Measurements from ENCODE around the gene KIAA2012. TPM values are rescaled to one million over a fixed set of nuclear protein-coding genes. Genes with fewer than 3 reads are reported as not detected.
A peak's percentile ranks its signal among the peaks of the same experiment; 100 is the strongest.

Gene KIAA2012
- polyA plus RNA-seq (2012; ENCODE audit: missing spikeins) = not detected

DNA sequence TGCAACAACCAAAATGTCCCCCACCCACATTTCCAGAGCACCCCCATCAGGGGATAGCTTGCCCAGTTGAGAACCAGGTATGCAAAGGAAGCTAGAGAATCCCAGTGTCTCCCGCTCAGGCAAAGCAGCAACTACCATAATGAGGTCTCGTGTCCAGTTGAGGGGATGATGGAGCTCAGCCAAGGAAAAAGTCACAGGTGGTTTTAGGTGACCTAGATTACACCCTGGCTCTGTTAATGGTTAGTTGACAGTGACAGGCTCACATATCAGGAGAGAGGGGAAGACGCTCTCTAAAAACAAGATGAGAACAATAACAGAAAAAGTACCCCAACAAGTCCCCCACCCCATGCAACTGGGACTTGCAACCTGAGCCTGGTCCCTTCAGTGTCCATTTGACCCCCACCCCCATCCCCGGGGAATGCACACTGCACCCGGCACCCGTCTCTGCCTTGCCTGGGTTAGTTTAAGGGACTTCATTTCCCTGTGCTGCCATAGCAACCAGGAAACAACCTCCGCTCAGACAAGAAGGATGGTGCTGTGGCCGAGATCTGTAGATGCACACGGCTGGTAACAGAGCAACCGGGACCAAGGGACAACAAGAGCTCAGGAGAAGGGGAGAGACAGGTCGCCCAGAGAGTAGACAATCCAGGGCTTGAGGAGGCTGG is at the start of gene KIAA2012:
TSS of gene KIAA2012 (plus strand) at position 519 of the 665 bp plus-strand sequence. CDS start 373 bp downstream, outside the sequence.
- DNase-seq (ENCODE audit: insufficient read length) (no peak), FAIRE-seq (no peak)
- no peak for TF ChIP-seq POLR2A (IDR thresholded peaks at IDR 0.05; ENCODE audit: low read depth, low read length)
- no peak for TF ChIP-seq TAF1 (IDR thresholded peaks at IDR 0.05; ENCODE audit: borderline replicate concordance, low read depth, low read length)
- TF ChIP-seq POLR2AphosphoS5 (IDR thresholded peaks at IDR 0.05; ENCODE audit: low read depth, low read length) = no peak

- TF ChIP-seq POLR2A (IDR thresholded peaks at IDR 0.05; ENCODE audit: low read depth, low read length) = no peak
- no peak for TF ChIP-seq TAF1 (IDR thresholded peaks at IDR 0.05; ENCODE audit: borderline replicate concordance, low read depth, low read length)
- TF ChIP-seq POLR2AphosphoS5 (IDR thresholded peaks at IDR 0.05; ENCODE audit: low read depth, low read length) = no peak
Measured at GRCh38 chr2:202023904-202024266, 49.2 kb upstream of the KIAA2012 start.

DNA sequence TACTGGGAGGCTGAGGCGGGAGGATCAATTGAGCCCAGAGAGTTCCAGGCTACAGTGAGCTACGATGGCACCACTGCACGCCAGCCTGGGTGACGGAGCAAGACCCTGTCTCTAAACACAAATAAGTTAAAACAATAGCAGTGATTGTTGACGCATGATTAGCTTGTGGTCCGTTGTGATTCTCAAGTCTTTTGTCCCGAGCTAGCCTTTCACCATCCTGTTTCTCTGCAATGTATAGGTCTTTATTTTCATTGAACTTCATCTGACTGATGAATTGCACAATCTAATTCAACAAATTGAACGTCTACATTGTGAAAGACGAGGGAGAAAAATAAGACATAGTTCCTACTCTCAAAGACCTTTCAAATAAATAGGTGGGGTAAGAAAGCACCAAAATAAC is 48.2 kb upstream of the KIAA2012 start:
- TF ChIP-seq TAF1 (IDR thresholded peaks at IDR 0.05; ENCODE audit: borderline replicate concordance, low read depth, low read length) (no peak), POLR2A (IDR thresholded peaks at IDR 0.05; ENCODE audit: low read depth, low read length) (no peak), POLR2AphosphoS5 (IDR thresholded peaks at IDR 0.05; ENCODE audit: low read depth, low read length) (no peak)
- no peak for FAIRE-seq
- no peak for DNase-seq (ENCODE audit: insufficient read length)

More at GRCh38 chr2:202023904-202024266, 49.2 kb upstream of the KIAA2012 start:
- DNase-seq (ENCODE audit: insufficient read length) (no peak), FAIRE-seq (no peak)

GRCh38 chr2:202025816-202026215 is 47.2 kb upstream of the KIAA2012 start:
- FAIRE-seq = no peak
- DNase-seq (ENCODE audit: insufficient read length) = no peak
- TF ChIP-seq TAF1 (IDR thresholded peaks at IDR 0.05; ENCODE audit: borderline replicate concordance, low read depth, low read length) (no peak), POLR2AphosphoS5 (IDR thresholded peaks at IDR 0.05; ENCODE audit: low read depth, low read length) (no peak), POLR2A (IDR thresholded peaks at IDR 0.05; ENCODE audit: low read depth, low read length) (no peak)

GRCh38 chr2:202026507-202026906 is 46.5 kb upstream of the KIAA2012 start:
- DNase-seq (ENCODE audit: insufficient read length) = no peak
- no peak for FAIRE-seq
- TF ChIP-seq POLR2AphosphoS5 (IDR thresholded peaks at IDR 0.05; ENCODE audit: low read depth, low read length) (no peak), TAF1 (IDR thresholded peaks at IDR 0.05; ENCODE audit: borderline replicate concordance, low read depth, low read length) (no peak), POLR2A (IDR thresholded peaks at IDR 0.05; ENCODE audit: low read depth, low read length) (no peak)

- no peak for DNase-seq (ENCODE audit: insufficient read length)
- TF ChIP-seq POLR2AphosphoS5 (IDR thresholded peaks at IDR 0.05; ENCODE audit: low read depth, low read length) (no peak), TAF1 (IDR thresholded peaks at IDR 0.05; ENCODE audit: borderline replicate concordance, low read depth, low read length) (no peak), POLR2A (IDR thresholded peaks at IDR 0.05; ENCODE audit: low read depth, low read length) (no peak)
- FAIRE-seq = no peak
Measured at GRCh38 chr2:202030691-202031090, 42.4 kb upstream of the KIAA2012 start.

DNA sequence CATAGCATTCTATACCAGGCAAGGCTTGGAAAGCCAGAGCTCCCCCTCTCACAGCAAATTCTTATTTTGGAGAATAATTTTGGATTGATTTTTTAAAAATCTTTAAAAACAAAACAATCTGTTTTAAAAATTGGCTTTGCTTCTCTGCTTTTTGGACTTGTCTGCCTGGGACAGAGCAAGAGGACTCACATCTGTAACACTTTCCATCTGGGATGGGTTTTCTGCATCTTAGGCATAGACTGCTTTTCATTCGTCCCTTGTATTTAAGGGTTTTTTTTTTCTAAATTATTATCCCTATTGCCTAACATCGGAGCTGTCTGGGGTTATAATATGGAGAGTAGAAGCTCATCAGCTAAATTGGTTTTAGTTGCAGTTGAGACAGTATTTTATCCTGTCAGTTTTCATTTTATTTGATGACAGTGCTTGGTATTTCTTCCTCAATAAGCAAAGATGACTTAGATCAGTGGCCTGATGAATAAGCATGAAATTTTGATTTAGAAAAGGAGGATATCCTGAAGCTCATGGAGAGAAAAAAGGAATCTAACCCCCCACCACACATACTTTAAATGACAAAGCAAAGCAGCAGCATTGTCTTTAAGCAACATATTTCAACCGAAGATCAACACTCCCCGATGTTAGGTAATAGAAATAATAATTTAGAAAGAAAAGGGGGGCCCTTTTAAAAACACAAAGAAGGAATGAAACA is 41.7 kb upstream of the KIAA2012 start:
- FAIRE-seq (no peak), DNase-seq (ENCODE audit: insufficient read length) (no peak)
- TF ChIP-seq POLR2AphosphoS5 (IDR thresholded peaks at IDR 0.05; ENCODE audit: low read depth, low read length) (no peak), POLR2A (IDR thresholded peaks at IDR 0.05; ENCODE audit: low read depth, low read length) (no peak), TAF1 (IDR thresholded peaks at IDR 0.05; ENCODE audit: borderline replicate concordance, low read depth, low read length) (no peak)

- peak; percentile 33 for DNase-seq (ENCODE audit: insufficient read length)
- TF ChIP-seq POLR2AphosphoS5 (IDR thresholded peaks at IDR 0.05; ENCODE audit: low read depth, low read length) = no peak
- FAIRE-seq = no peak
Measured at GRCh38 chr2:202032846-202033316, 40.2 kb upstream of the KIAA2012 start.

- TF ChIP-seq TAF1 (IDR thresholded peaks at IDR 0.05; ENCODE audit: borderline replicate concordance, low read depth, low read length) (no peak), POLR2AphosphoS5 (IDR thresholded peaks at IDR 0.05; ENCODE audit: low read depth, low read length) (no peak), POLR2A (IDR thresholded peaks at IDR 0.05; ENCODE audit: low read depth, low read length) (no peak; the same call in 1 of the 2 replicates)
- DNase-seq (ENCODE audit: insufficient read length) = peak; percentile 84
- peak; percentile 81 for FAIRE-seq
Measured at GRCh38 chr2:202033317-202034248, 39.5 kb upstream of the KIAA2012 start, which contains the start of gene FZD7. FZD7 (plus strand) TSS chr2:202033855; CDS start chr2:202034648, 793 bp downstream.

DNA sequence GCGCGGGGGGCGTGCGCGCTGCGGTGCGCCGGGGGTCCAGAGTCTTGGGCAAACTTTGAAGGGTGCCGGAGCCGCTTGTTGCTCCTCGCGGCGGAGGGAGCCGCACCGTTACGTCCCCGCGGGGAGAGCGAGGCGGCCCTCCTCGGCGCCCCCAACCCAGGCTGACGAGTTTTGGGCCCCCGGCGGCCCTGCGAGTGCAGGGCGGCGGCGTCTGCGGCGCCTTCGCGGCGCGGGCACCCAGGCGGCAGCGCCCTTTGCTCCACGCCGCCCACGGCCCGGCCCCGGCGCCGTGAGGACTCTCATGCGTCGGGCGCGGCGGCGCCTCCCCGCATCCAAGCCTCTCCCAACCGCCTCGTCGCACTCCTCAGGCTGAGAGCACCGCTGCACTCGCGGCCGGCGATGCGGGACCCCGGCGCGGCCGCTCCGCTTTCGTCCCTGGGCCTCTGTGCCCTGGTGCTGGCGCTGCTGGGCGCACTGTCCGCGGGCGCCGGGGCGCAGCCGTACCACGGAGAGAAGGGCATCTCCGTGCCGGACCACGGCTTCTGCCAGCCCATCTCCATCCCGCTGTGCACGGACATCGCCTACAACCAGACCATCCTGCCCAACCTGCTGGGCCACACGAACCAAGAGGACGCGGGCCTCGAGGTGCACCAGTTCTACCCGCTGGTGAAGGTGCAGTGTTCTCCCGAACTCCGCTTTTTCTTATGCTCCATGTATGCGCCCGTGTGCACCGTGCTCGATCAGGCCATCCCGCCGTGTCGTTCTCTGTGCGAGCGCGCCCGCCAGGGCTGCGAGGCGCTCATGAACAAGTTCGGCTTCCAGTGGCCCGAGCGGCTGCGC is 38.6 kb upstream of the KIAA2012 start:
- TF ChIP-seq POLR2A (IDR thresholded peaks at IDR 0.05; ENCODE audit: low read depth, low read length) = no peak
- TF ChIP-seq POLR2AphosphoS5 (IDR thresholded peaks at IDR 0.05; ENCODE audit: low read depth, low read length) = no peak
- FAIRE-seq (peak; percentile 79), DNase-seq (ENCODE audit: insufficient read length) (peak; percentile 35)

Measured in GM12892 (cell line).